MCF 10A (cell line): ENCODE data around the gene MEF2D. TPM values are rescaled to one million over a fixed set of nuclear protein-coding genes. Genes with fewer than 3 reads are reported as not detected.

ENCODE experiments used
- BruUV-seq: library from RNA; stranded (reverse); fragments of 400-500 nt; replicated peaks from 2 replicates; lab custom pipeline; 2021; lab: Mats Ljungman, UMichigan
- CTCF ChIA-PET: fragments of 300-600 bp; sonication (Branson Sonifier 250); formaldehyde crosslinking; extraction: SDS; loops from one replicate; lab custom pipeline; 2021; ENCODE audit warnings: antibody characterized with exemption, inconsistent platforms; lab: Yijun Ruan, JAX
- POLR2A ChIA-PET: fragments of 300-600, 350-650 bp; sonication (Branson Sonifier 250); formaldehyde crosslinking; extraction: SDS; loops from one replicate; lab custom pipeline; 2020; ENCODE audit warnings: antibody characterized with exemption, inconsistent platforms; lab: Yijun Ruan, JAX
- DNase-seq: peaks from one replicate; pipeline ENCODE4 v3.0.0-alpha.2; 2018; ENCODE audit not compliant: unreplicated experiment
- H3K27ac Mint-ChIP-seq: one replicate; pipeline ENCODE4 v1.8.0; 2022; ENCODE audit warnings: mild to moderate bottlenecking, low read depth, mixed read lengths; ENCODE audit not compliant: unreplicated experiment
- H3K27me3 Mint-ChIP-seq: one replicate; pipeline ENCODE4 v1.8.0; 2022; ENCODE audit warnings: mixed read lengths; ENCODE audit not compliant: insufficient read depth, unreplicated experiment
- H3K36me3 Mint-ChIP-seq: one replicate; pipeline ENCODE4 v1.8.0; 2022; ENCODE audit warnings: mild to moderate bottlenecking, moderate library complexity, mixed read lengths; ENCODE audit not compliant: insufficient read depth, unreplicated experiment
- H3K4me1 Mint-ChIP-seq: one replicate; pipeline ENCODE4 v1.8.0; 2022; ENCODE audit warnings: mixed read lengths; ENCODE audit not compliant: insufficient read depth, unreplicated experiment
- H3K4me3 Mint-ChIP-seq: one replicate; pipeline ENCODE4 v1.8.0; 2022; ENCODE audit warnings: mild to moderate bottlenecking, moderate library complexity, mixed read lengths; ENCODE audit not compliant: unreplicated experiment
- H3K9me3 Mint-ChIP-seq: one replicate; pipeline ENCODE4 v1.8.0; 2022; ENCODE audit warnings: mixed read lengths; ENCODE audit not compliant: unreplicated experiment
- CTCF ChIP-seq: fragments of 200-600 bp; IDR thresholded peaks from one replicate; pipeline ENCODE4 v1.8.0; 2022; ENCODE audit warnings: antibody characterized with exemption, mild to moderate bottlenecking; ENCODE audit not compliant: unreplicated experiment
- intact Hi-C: fragments of 100-400 bp; cut with micrococcal nuclease; formaldehyde crosslinking; loops from 2 replicates; pipeline ENCODE4 v1.14.1; 2022
- total RNA-seq: library from RNA; stranded (reverse); gene quantifications from 2 replicates; pipeline ENCODE4 v1.2.3, GENCODE V29; 2022

MEF2D gene
- total RNA-seq, 1 experiment from 2014 or later = 113 TPM

- Mint-ChIP-seq H3K4me1 (no peaks in the 10 kb centered on the region), H3K27ac (no peak overlapping the region), H3K36me3 (no peaks in the 10 kb centered on the region), H3K27me3 (peaks cover 99% of the 10 kb centered on the region), H3K9me3 (no peaks in the 10 kb centered on the region), H3K4me3 (no peak overlapping the region)
- ChIA-PET POLR2A (interaction anchor here (0.7 kb wide), 1 partner anchor 86 kb away, joined by 3 read pairs; no protein-coding TSS in a partner anchor), CTCF (interaction anchor here (0.6 to 6.7 kb wide), 10 partner anchors 10 to 176 kb away, joined by 3 to 76 read pairs (median 4); no protein-coding TSS in a partner anchor)
- no TSS peak for BruUV-seq
- intact Hi-C loops = no loop called here
- TF ChIP-seq CTCF = no peak
- DNase-seq = no peak
Measured at GRCh38 chr1:156432669-156433018, 67.9 kb downstream of the MEF2D start.

GRCh38 chr1:156431769-156432668 lies 68.6 kb downstream of the MEF2D start:
- Mint-ChIP-seq H3K27me3 (peaks cover 99% of the 10 kb centered on the region), H3K36me3 (no peaks in the 10 kb centered on the region), H3K9me3 (no peaks in the 10 kb centered on the region), H3K27ac (no peak overlapping the region), H3K4me3 (no peak overlapping the region), H3K4me1 (no peaks in the 10 kb centered on the region)
- no peak for TF ChIP-seq CTCF
- no peak for DNase-seq
- intact Hi-C loops = no loop called here
- ChIA-PET POLR2A (interaction anchor here (0.6 to 0.7 kb wide), 2 partner anchors 81 to 86 kb away, joined by 3 read pairs; no protein-coding TSS in a partner anchor), CTCF (interaction anchor here (0.5 to 6.7 kb wide), 11 partner anchors 11 to 177 kb away, joined by 3 to 76 read pairs (median 4); no protein-coding TSS in a partner anchor)
- no TSS peak for BruUV-seq

- ChIA-PET POLR2A (interaction anchor here (0.6 kb wide), 1 partner anchor 24 kb away, joined by 3 read pairs; no protein-coding TSS in a partner anchor), CTCF (interaction anchor here (0.5 to 6.7 kb wide), 4 partner anchors 11 to 151 kb away, joined by 3 to 76 read pairs (median 24); no protein-coding TSS in a partner anchor)
- Mint-ChIP-seq H3K27me3 (peaks cover 99% of the 10 kb centered on the region), H3K36me3 (no peaks in the 10 kb centered on the region), H3K9me3 (no peaks in the 10 kb centered on the region), H3K27ac (no peak overlapping the region), H3K4me3 (no peak overlapping the region), H3K4me1 (no peaks in the 10 kb centered on the region)
- no peak for TF ChIP-seq CTCF
- DNase-seq = no peak
- BruUV-seq = no TSS peak
- intact Hi-C loops = no loop called here
Measured at GRCh38 chr1:156431366-156431765, 69.2 kb downstream of the MEF2D start.

GRCh38 chr1:156430866-156431265 lies 69.7 kb downstream of the MEF2D start:
- Mint-ChIP-seq H3K27ac (no peak overlapping the region), H3K36me3 (no peaks in the 10 kb centered on the region), H3K27me3 (peaks cover 99% of the 10 kb centered on the region), H3K4me3 (no peak overlapping the region), H3K4me1 (no peaks in the 10 kb centered on the region), H3K9me3 (no peaks in the 10 kb centered on the region)
- POLR2A ChIA-PET = interaction anchor here (0.6 kb wide), 1 partner anchor 24 kb away, joined by 3 read pairs; no protein-coding TSS in a partner anchor
- intact Hi-C loops = no loop called here
- DNase-seq = no peak
- CTCF ChIA-PET = interaction anchor here (6.0 to 6.7 kb wide), 2 partner anchors 15 to 45 kb away, joined by 46 to 76 read pairs; no protein-coding TSS in a partner anchor
- BruUV-seq = no TSS peak
- no peak for TF ChIP-seq CTCF
